GM19468 (cell line): Measurements from ENCODE around the gene OR10H1.
"Not testable (repeated sequence)": the region's sequence is repeated elsewhere in the genome, so short reads cannot be mapped to it uniquely, and the experiment has no call there.

ENCODE experiments used
- ATAC-seq: cut with Tn5 transposase; IDR thresholded peaks from one replicate; pipeline ENCODE4 v1.9.1; 2021; ENCODE audit warnings: mild to moderate bottlenecking, moderate library complexity, moderate number of reproducible peaks; ENCODE audit not compliant: unreplicated experiment; ENCODE audit errors: extremely low read depth

Gene OR10H1

DNA sequence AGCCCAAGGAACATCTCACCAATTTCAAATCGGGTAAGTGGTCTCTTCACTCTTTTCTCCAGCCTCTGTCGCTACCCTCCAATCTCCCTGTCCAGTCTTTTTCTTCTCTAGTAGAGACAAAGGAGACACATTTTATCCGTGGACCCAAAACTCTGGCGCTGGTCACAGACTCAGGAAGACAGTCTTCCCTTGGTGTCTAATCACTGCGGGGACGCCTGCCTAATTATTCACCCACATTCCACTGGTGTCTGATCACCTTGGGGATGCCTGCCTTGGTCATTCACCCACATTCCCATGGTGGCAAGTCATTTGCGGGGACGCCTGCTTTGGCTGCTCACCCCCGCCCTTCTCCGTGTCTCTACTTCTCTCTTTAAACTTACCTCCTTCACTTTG lies 13.8 kb upstream of the OR10H1 start:
- no peak for ATAC-seq

DNA sequence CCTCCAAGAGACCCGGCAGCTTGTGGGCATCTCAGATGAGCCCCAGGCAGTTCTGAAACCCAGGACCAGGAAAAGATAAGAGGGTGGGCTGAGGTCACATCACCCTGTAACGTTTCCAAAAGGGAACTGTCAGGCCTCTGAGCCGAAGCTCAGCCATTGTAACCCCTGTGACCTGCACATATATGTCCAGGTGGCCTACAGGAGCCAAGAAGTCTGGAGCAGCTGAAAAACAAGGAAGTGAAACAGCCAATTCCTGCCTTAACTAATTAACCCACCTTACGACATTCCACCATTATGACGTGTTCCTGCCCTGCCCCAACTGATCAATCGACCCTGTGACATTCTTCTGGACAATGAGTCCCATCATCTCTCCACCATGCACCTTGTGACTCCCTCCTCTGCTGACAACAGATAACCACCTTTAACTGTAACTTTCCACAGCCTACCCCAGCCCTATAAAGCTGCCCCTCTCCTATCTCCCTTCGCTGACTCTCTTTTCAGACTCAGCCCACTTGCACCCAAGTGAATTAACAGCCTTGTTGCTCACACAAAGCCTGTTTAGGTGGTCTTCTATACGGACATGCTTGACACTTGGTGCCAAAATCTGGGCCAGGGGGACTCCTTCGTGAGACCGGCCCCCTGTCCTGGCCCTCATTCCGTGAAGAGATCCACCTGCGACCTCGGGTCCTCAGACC lies 13.3 kb upstream of the OR10H1 start:
- ATAC-seq, result not testable (repeated sequence)

DNA sequence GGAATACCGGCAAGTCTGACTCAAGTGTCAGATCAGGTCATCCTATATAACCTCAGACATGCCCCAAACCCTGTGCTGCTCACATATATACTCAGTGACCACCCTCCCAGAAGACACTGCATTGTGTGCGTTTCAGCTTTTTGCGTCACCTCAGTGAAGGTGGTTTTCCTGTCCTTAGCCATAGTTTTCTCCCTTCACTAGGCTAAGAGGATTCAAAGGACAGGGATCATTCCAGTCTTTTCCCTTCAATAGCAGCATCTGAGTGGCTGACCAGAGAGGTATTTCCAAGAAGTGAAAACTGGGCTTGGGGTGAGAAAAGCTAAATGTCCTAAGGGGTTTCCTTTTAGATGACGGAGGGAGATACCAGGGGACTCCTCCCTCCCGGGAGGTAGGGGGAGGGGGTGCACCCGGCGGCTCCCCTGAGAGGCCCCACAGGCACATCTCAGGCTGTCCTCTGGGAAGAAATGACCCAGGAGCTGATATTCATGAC lies 12.7 kb upstream of the OR10H1 start:
- ATAC-seq, result no peak

GRCh38 chr19:15825753-15826152 lies 10.3 kb upstream of the OR10H1 start:
- ATAC-seq, result no peak

DNA sequence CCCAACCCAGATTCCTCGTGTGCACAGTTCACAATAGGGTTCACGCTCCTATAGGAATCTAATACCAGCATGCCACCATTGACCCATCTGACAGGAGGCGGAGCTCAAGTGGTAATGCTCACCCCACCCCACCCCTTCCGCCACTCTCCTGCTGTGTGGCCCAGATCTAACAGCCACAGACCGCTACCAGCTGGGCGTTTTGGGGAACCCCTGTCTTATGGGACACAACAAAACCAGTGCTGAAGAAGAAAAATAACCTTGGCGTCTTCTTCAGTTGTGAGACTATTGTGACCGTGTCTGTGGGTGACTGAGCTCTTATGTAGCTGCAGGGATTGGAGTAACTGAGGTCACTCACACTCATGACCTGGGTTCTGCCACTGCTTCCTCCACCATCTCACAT lies 5.2 kb upstream of the OR10H1 start:
- ATAC-seq, result no peak

DNA sequence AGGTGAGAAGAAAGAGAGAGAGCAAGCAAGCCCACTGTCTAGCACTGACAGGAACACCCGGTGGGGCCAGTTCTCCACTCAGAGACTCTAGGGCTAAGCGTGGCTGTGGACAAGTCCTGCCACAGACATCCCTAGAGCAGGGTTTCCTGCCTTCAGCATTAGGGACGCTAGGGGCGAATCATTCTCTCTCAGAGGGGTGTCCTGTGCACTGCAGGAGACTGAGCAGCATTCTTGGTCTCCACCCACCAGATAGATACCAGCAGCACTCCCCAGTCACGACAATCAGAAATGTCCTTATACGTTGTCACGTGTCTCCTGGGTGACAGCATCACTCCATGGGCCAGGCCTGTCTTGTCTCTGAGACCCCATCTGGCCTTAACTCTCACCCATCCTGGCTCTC lies 1.5 kb downstream of the OR10H1 start:
- no peak for ATAC-seq

DNA sequence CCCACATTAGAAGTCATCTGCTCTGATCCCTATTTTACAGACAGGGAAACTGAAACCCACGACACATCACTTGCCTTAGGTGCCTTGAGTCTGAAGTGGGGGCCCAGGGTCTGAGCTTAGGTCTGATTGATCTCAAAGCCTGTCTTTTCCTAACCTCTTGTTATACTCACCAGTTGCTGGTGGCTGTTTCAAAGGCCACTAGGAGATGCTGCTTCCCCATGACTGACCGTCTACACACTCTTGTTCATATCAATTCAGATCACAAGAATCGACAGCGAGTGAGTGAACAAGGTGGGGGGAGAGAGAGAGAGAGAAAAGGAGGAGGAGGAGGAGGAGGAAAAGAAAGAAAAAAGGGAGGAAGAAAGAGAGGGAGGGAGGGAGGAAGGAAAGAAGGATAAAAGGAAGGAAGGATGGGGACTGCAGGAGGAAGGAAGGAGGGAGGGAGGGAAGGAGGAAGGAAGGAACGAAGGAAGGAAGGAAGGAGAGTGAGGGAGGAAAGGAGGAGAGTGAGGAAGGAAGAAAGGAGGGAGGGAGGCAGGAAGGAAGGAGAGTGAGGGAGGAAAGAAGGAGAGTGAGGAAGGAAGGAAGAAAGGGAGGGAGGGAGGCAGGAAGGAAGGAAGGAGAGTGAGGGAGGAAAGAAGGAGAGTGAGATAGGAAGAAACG lies 3.3 kb downstream of the OR10H1 start:
- ATAC-seq, result no peak

- no peak for ATAC-seq
Observed at GRCh38 chr19:15811476-15811875, 4.0 kb downstream of the OR10H1 start.

GRCh38 chr19:15810335-15810734 lies 5.1 kb downstream of the OR10H1 start:
- no peak for ATAC-seq

DNA sequence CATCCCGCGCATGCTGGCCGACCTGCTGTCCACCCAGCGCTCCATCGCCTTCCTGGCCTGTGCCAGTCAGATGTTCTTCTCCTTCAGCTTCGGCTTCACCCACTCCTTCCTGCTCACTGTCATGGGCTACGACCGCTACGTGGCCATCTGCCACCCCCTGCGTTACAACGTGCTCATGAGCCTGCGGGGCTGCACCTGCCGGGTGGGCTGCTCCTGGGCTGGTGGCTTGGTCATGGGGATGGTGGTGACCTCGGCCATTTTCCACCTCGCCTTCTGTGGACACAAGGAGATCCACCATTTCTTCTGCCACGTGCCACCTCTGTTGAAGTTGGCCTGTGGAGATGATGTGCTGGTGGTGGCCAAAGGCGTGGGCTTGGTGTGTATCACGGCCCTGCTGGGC lies 21.2 kb downstream of the OR10H1 start:
- ATAC-seq, result not testable (repeated sequence)

GRCh38 chr19:15790096-15790495 lies 25.4 kb downstream of the OR10H1 start:
- ATAC-seq, result no peak

- ATAC-seq, result no peak
Observed at GRCh38 chr19:15788594-15789270, 26.7 kb downstream of the OR10H1 start.

DNA sequence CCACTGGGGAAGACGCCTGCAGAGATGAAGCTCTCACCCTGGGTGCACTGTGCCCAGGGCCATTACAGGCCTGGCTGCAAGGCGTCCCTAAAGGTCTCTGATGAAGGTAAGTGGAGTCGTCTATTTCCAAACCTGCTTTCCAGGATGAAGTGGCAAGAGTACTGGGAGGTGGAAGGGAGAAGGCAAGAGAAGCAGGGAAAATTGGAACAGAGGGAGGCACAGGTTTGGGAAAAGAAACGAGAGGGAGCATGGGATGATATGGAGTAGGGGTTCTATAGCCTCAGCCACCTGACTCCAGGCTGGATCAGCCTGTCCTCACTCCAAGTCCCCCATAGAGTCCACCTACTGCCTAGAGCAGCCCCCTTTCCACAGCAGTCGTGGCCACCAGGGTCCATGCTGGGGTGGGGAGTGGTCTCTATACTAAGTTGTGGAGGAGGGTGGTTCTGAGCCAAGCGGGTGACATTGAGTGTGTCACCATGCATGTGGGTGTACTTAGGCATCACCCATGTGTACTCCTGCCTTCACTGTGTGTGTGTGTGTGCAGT lies 27.8 kb downstream of the OR10H1 start, which contains the start of gene OR10H5:
TSS of gene OR10H5 (plus strand) at position 51 of the 545 bp plus-strand sequence. CDS start 6,388 bp downstream, outside the sequence.
- no peak for ATAC-seq

GRCh38 chr19:15782896-15783295 lies 32.6 kb downstream of the OR10H1 start:
- ATAC-seq, result not testable (repeated sequence)

DNA sequence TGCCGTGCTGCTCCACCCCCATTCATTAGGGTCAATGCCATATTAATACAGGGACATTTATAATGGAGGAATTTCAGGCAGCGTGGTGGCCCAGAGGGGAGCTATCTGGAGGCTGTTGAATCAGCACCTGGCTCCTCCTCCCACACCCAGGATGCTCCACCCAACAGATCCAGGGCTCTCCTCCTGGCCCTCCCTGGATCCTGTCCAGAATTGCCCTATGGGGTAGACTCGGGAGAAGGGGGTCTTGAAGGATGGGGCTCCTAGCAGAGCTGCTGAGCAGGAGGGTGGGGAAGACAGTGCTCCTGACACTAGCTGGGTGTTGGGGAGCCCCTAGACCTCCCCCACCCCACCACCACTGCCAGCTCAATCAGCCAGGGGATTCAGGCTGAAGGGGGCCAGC lies 33.3 kb downstream of the OR10H1 start:
- ATAC-seq, result no peak

DNA sequence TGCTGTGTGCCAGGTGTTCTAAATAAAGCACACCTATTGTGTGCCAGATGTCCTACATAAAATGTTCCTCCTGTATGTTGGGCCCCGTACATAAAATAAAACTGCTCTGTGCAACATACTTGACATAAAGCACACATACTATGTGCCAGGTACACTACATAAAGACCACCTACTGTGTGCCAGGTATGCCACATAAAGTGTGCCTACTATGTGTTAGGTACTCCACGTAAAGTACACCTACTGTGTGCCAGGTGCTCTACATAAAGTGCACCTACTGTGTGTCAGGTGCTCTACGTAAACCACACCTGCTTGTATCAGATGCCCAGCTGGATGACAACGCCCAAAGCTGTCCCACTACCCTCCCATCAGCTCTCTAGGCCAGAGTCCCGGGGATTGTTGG lies 33.8 kb downstream of the OR10H1 start:
- no peak for ATAC-seq

GRCh38 chr19:15780610-15781418 lies 34.6 kb downstream of the OR10H1 start:
- no peak for ATAC-seq

GRCh38 chr19:15779756-15780476 lies 35.5 kb downstream of the OR10H1 start:
- ATAC-seq, result no peak
